Cardiac fibroblast (primary cell): Measurements from ENCODE around the gene CALHM6.

ENCODE experiments used
- DNase-seq, 2 donors: peaks; one replicate each; pipeline versions ENCODE4 v3.0.0 to v3.0.0-alpha.2; 2010; ENCODE audit warnings: low read depth in 2 of 2
- H3K4me3 ChIP-seq, 2 donors: replicated peaks in 1 of 2; 1 replicate in 1 of 2; 2 replicates in 1 of 2; pipeline ENCODE4 v1.5.1; 2011; ENCODE audit warnings: low read depth in 2 of 2, low read length in 2 of 2, mild to moderate bottlenecking in 2 of 2, moderate library complexity in 1 of 2
- CTCF ChIP-seq: IDR thresholded peaks from one replicate; pipeline ENCODE4 v1.5.1; 2011; ENCODE audit warnings: low read depth, mild to moderate bottlenecking, low read length, inconsistent platforms

Gene CALHM6

GRCh38 chr6:116434056-116434725 is 27.0 kb upstream of the CALHM6 start:
- no peak for DNase-seq
- TF ChIP-seq CTCF, result no peak
- H3K4me3 ChIP-seq, result no peak overlapping the region

GRCh38 chr6:116436586-116436985 is 24.6 kb upstream of the CALHM6 start:
- no peak for TF ChIP-seq CTCF
- H3K4me3 ChIP-seq, result no peak overlapping the region
- no peak for DNase-seq

- no peak for DNase-seq
- TF ChIP-seq CTCF, result no peak
- H3K4me3 ChIP-seq, result no peak overlapping the region
These were observed 23.5 kb upstream of the CALHM6 start for GRCh38 chr6:116437656-116438055.

GRCh38 chr6:116438590-116439448 is 22.4 kb upstream of the CALHM6 start:
- H3K4me3 ChIP-seq, result no peak overlapping the region
- TF ChIP-seq CTCF, result no peak
- DNase-seq, result peak; percentile 26 to 54

GRCh38 chr6:116439522-116440051 is 21.6 kb upstream of the CALHM6 start:
- TF ChIP-seq CTCF, result no peak
- peak; percentile 8 to 59 for DNase-seq
- no peak overlapping the region for H3K4me3 ChIP-seq

- H3K4me3 ChIP-seq, result no peak overlapping the region
- no peak for DNase-seq
- no peak for TF ChIP-seq CTCF
These were observed 18.1 kb upstream of the CALHM6 start for GRCh38 chr6:116443105-116443504.
